ENCODE data around the gene ZBTB17.
"Not testable (repeated sequence)": the region's sequence is repeated elsewhere in the genome, so short reads cannot be mapped to it uniquely, and the experiment has no call there.

Gene ZBTB17

GRCh38 chr1:15988856-15989736 is 13.2 kb upstream of the ZBTB17 start:
- no peak for DNase-seq

GRCh38 chr1:15985611-15986297 is 9.9 kb upstream of the ZBTB17 start:
- no peak for DNase-seq

- DNase-seq, result no peak
These were observed 7.4 kb upstream of the ZBTB17 start for GRCh38 chr1:15983275-15983674.

GRCh38 chr1:15981679-15982078 is 5.8 kb upstream of the ZBTB17 start:
- no peak for DNase-seq

- DNase-seq, result not testable (repeated sequence)
These were observed 2.0 kb upstream of the ZBTB17 start for GRCh38 chr1:15977947-15978346.

- peak in 3 of 4 experiments; percentile 47 to 48 (median 48) for DNase-seq
These were observed 520 bp downstream of the ZBTB17 start for GRCh38 chr1:15975358-15975804.

GRCh38 chr1:15974855-15975254 is 1.0 kb downstream of the ZBTB17 start:
- no peak for DNase-seq

- no peak for DNase-seq
These were observed 2.1 kb downstream of the ZBTB17 start for GRCh38 chr1:15973772-15974171.

GRCh38 chr1:15972409-15972808 is 3.5 kb downstream of the ZBTB17 start:
- DNase-seq, result no peak

- DNase-seq, result no peak
These were observed 5.0 kb downstream of the ZBTB17 start for GRCh38 chr1:15970911-15971310.

GRCh38 chr1:15969321-15969880 is 6.5 kb downstream of the ZBTB17 start:
- no peak for DNase-seq

- no peak for DNase-seq
These were observed 7.7 kb downstream of the ZBTB17 start for GRCh38 chr1:15968172-15968571.

- DNase-seq, result no peak
These were observed 9.0 kb downstream of the ZBTB17 start for GRCh38 chr1:15966956-15967344.

GRCh38 chr1:15966081-15966955 is 9.6 kb downstream of the ZBTB17 start:
- peak in 3 of 4 experiments; percentile 20 to 66 (median 55) for DNase-seq

GRCh38 chr1:15965228-15965767 is 10.6 kb downstream of the ZBTB17 start:
- no peak for DNase-seq

GRCh38 chr1:15963968-15964648 is 11.8 kb downstream of the ZBTB17 start:
- DNase-seq, result no peak

GRCh38 chr1:15963363-15963967 is 12.4 kb downstream of the ZBTB17 start:
- no peak for DNase-seq

GRCh38 chr1:15962671-15963362 is 13.1 kb downstream of the ZBTB17 start:
- DNase-seq, result no peak

GRCh38 chr1:15962176-15962575 is 13.7 kb downstream of the ZBTB17 start:
- DNase-seq, result no peak

- no peak for DNase-seq
These were observed 14.4 kb downstream of the ZBTB17 start for GRCh38 chr1:15961492-15961891.

GRCh38 chr1:15960808-15961207 is 15.1 kb downstream of the ZBTB17 start:
- DNase-seq, result no peak

Measured in activated CD4-positive, CD25-positive, alpha-beta regulatory T cell (primary cell).